PC-3 (cell line): ENCODE measurements around the gene LMO2.
"Not testable (repeated sequence)": the region's sequence is repeated elsewhere in the genome, so short reads cannot be mapped to it uniquely, and the experiment has no call there.

Experiments used
- CTCF ChIP-seq: fragments of 300-600 bp; sonication (generic); conservative IDR thresholded peaks from 2 replicates; pipeline ENCODE4 v1.5.1; 2017; ENCODE audit warnings: antibody characterized with exemption, low read depth, mild to moderate bottlenecking, low read length
- EZH2 ChIP-seq: fragments of 300-600 bp; sonication (generic); IDR thresholded peaks from one replicate; pipeline ENCODE4 v1.6.1; 2017; ENCODE audit warnings: antibody characterized with exemption, mild to moderate bottlenecking, low read length; ENCODE audit not compliant: unreplicated experiment
- EZH2phosphoT487 ChIP-seq: fragments of 300-600 bp; sonication (generic); IDR thresholded peaks from 2 replicates; pipeline ENCODE4 v1.6.1; 2018; ENCODE audit warnings: mild to moderate bottlenecking, antibody characterized with exemption, low read length, borderline replicate concordance

DNA sequence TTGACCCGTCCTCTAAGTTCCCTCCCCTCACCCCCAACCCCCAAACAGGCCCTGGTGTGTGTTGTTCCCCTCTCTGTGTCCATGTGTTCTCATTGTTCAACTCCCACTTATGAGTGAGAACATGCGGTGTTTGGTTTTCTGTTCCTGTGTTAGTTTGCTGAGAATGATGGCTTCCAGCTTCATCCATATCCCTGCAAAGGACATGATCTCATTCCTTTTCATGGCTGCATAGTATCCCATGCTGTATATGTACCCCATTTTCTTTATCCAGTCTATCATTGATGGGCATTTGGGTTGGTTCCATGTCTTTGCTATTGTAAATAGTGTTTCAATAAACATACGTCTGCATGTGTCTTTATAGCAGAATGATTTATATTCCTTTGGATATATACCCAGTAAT is 53.6 kb downstream of the LMO2 start:
- TF ChIP-seq CTCF, EZH2, EZH2phosphoT487: not testable (repeated sequence)
